ENCODE measurements around the gene RTP3.

The RTP3 gene

DNA sequence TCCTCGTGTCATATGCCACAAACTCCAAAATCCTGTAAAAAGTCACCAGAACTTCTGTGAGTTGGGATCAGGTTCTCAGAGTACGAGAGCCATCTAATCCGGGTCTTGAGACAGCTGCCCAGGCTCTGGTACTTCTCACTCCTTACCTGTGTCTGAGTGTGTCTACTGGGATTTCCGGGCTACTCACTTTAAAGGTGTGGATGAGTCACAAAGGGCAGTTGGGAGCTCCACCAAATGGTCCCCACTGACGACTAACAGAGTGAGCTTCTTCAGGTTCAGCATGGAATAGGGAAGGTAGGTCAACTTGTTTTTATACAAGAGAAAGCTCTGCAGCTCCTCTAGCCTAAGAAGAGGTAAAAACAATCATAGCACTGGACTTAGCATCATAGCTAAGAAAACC lies 29.5 kb downstream of the RTP3 start:
- no peak overlapping the region for H3K4me3 ChIP-seq (ENCODE audit: low read depth, low read length)
- H2AFZ ChIP-seq (ENCODE audit: insufficient read depth, low read length, poor library complexity), result no peak overlapping the region
- DNase-seq, result no peak
- no peak overlapping the region for H3K18ac ChIP-seq (ENCODE audit: low read length)
- no peak overlapping the region for H3K9ac ChIP-seq (ENCODE audit: low read length)
- no peaks in the 10 kb centered on the region for H3K27me3 ChIP-seq (ENCODE audit: insufficient read depth, low read length)
- H2BK12ac ChIP-seq (ENCODE audit: low read length), result no peak overlapping the region
- H3K4me2 ChIP-seq (ENCODE audit: low read length), result no peak overlapping the region
- no peak overlapping the region for H4K12ac ChIP-seq (ENCODE audit: low read depth, low read length)
- H2BK120ac ChIP-seq (ENCODE audit: insufficient read depth, low read length, poor library complexity), result no peak overlapping the region
- no peak overlapping the region for H2AK5ac ChIP-seq (ENCODE audit: low read length)
- no peaks in the 10 kb centered on the region for H3K9me3 ChIP-seq (ENCODE audit: insufficient read depth, low read depth, low read length)
- H3K4me1 ChIP-seq (ENCODE audit: control insufficient read depth in 1 of 2, insufficient read depth in 2 of 2, low read length in 2 of 2), result no peaks in the 10 kb centered on the region
- H4K8ac ChIP-seq (ENCODE audit: low read depth, low read length), result no peak overlapping the region
- no peaks in the 10 kb centered on the region for H3K79me2 ChIP-seq (ENCODE audit: control insufficient read depth, insufficient read depth, low read length, poor library complexity)
- no CpG with 5 or more reads among the region's 5 CpGs for WGBS (ENCODE audit: extremely low coverage, insufficient coverage, insufficient read length)
- no peaks in the 10 kb centered on the region for H3K79me1 ChIP-seq (ENCODE audit: low read length)
- H3K27ac ChIP-seq (ENCODE audit: low read depth, low read length), result no peak overlapping the region
- H4K91ac ChIP-seq (ENCODE audit: low read depth, low read length), result no peak overlapping the region
- no peak overlapping the region for H3K14ac ChIP-seq (ENCODE audit: low read length)
- H3K23ac ChIP-seq (ENCODE audit: low read length), result no peak overlapping the region
- no peak overlapping the region for H2BK5ac ChIP-seq (ENCODE audit: low read depth, low read length, poor library complexity)
- H3K4ac ChIP-seq (ENCODE audit: low read depth, low read length), result no peak overlapping the region
- no peaks in the 10 kb centered on the region for H3K36me3 ChIP-seq (ENCODE audit: control insufficient read depth in 1 of 2, insufficient read depth in 2 of 2, low read length in 2 of 2)

DNA sequence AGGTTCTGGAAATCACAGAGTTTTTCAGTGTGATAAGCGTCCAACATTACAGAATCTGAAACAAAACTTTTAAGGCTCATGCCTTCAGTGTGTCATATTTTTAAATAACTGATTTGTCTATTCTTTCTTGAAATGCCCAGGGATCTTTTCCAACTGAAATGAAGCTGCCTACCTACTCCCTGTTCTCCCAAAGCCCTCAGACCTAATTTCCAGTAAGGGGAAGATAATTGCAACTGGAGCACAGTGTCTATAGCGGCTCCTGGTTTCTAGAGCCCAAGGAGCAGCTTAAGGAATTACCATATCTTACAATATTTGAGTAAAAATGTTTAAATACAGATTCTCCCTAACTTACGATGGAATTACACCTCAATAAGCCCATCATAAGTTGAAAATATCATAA lies 35.3 kb downstream of the RTP3 start:
- no peak overlapping the region for H4K12ac ChIP-seq (ENCODE audit: low read depth, low read length)
- no peak overlapping the region for H3K4me2 ChIP-seq (ENCODE audit: low read length)
- no peak overlapping the region for H2BK5ac ChIP-seq (ENCODE audit: low read depth, low read length, poor library complexity)
- H3K9ac ChIP-seq (ENCODE audit: low read length), result no peak overlapping the region
- no peaks in the 10 kb centered on the region for H3K36me3 ChIP-seq (ENCODE audit: control insufficient read depth in 1 of 2, insufficient read depth in 2 of 2, low read length in 2 of 2)
- no peak overlapping the region for H2BK12ac ChIP-seq (ENCODE audit: low read length)
- H3K9me3 ChIP-seq (ENCODE audit: insufficient read depth, low read depth, low read length), result no peaks in the 10 kb centered on the region
- H2AFZ ChIP-seq (ENCODE audit: insufficient read depth, low read length, poor library complexity), result no peak overlapping the region
- no peak overlapping the region for H4K8ac ChIP-seq (ENCODE audit: low read depth, low read length)
- H2AK5ac ChIP-seq (ENCODE audit: low read length), result no peak overlapping the region
- no peak overlapping the region for H4K91ac ChIP-seq (ENCODE audit: low read depth, low read length)
- H3K79me2 ChIP-seq (ENCODE audit: control insufficient read depth, insufficient read depth, low read length, poor library complexity), result no peaks in the 10 kb centered on the region
- H3K23ac ChIP-seq (ENCODE audit: low read length), result no peak overlapping the region
- H2BK120ac ChIP-seq (ENCODE audit: insufficient read depth, low read length, poor library complexity), result no peak overlapping the region
- H3K27ac ChIP-seq (ENCODE audit: low read depth, low read length), result no peak overlapping the region
- DNase-seq, result no peak
- H3K14ac ChIP-seq (ENCODE audit: low read length), result no peak overlapping the region
- H3K4me1 ChIP-seq (ENCODE audit: control insufficient read depth in 1 of 2, insufficient read depth in 2 of 2, low read length in 2 of 2), result no peaks in the 10 kb centered on the region
- H3K4me3 ChIP-seq (ENCODE audit: low read depth, low read length), result no peak overlapping the region
- H3K27me3 ChIP-seq (ENCODE audit: insufficient read depth, low read length), result no peaks in the 10 kb centered on the region
- no peaks in the 10 kb centered on the region for H3K79me1 ChIP-seq (ENCODE audit: low read length)
- no peak overlapping the region for H3K4ac ChIP-seq (ENCODE audit: low read depth, low read length)
- H3K18ac ChIP-seq (ENCODE audit: low read length), result no peak overlapping the region
- WGBS (ENCODE audit: extremely low coverage, insufficient coverage, insufficient read length), result no CpG with 5 or more reads among the region's 3 CpGs

GRCh38 chr3:46535746-46536145 lies 38.0 kb downstream of the RTP3 start:
- no peak overlapping the region for H2BK120ac ChIP-seq (ENCODE audit: insufficient read depth, low read length, poor library complexity)
- H3K9ac ChIP-seq (ENCODE audit: low read length), result no peak overlapping the region
- H4K91ac ChIP-seq (ENCODE audit: low read depth, low read length), result no peak overlapping the region
- H4K12ac ChIP-seq (ENCODE audit: low read depth, low read length), result no peak overlapping the region
- no peaks in the 10 kb centered on the region for H3K9me3 ChIP-seq (ENCODE audit: insufficient read depth, low read depth, low read length)
- no peaks in the 10 kb centered on the region for H3K79me1 ChIP-seq (ENCODE audit: low read length)
- no peak overlapping the region for H2BK5ac ChIP-seq (ENCODE audit: low read depth, low read length, poor library complexity)
- H3K27ac ChIP-seq (ENCODE audit: low read depth, low read length), result no peak overlapping the region
- no peak overlapping the region for H2BK12ac ChIP-seq (ENCODE audit: low read length)
- peaks cover 0 to 2% of the 10 kb centered on the region in 2 experiments for H3K4me1 ChIP-seq (ENCODE audit: control insufficient read depth in 1 of 2, insufficient read depth in 2 of 2, low read length in 2 of 2)
- no peak overlapping the region for H3K4me2 ChIP-seq (ENCODE audit: low read length)
- no peaks in the 10 kb centered on the region for H3K79me2 ChIP-seq (ENCODE audit: control insufficient read depth, insufficient read depth, low read length, poor library complexity)
- no peak for DNase-seq
- H3K36me3 ChIP-seq (ENCODE audit: control insufficient read depth in 1 of 2, insufficient read depth in 2 of 2, low read length in 2 of 2), result no peaks in the 10 kb centered on the region
- H2AFZ ChIP-seq (ENCODE audit: insufficient read depth, low read length, poor library complexity), result no peak overlapping the region
- H3K14ac ChIP-seq (ENCODE audit: low read length), result no peak overlapping the region
- no peak overlapping the region for H4K8ac ChIP-seq (ENCODE audit: low read depth, low read length)
- H2AK5ac ChIP-seq (ENCODE audit: low read length), result no peak overlapping the region
- H3K4ac ChIP-seq (ENCODE audit: low read depth, low read length), result no peak overlapping the region
- H3K23ac ChIP-seq (ENCODE audit: low read length), result no peak overlapping the region
- no peak overlapping the region for H3K4me3 ChIP-seq (ENCODE audit: low read depth, low read length)
- no peak overlapping the region for H3K18ac ChIP-seq (ENCODE audit: low read length)
- no CpG with 5 or more reads among the region's 5 CpGs for WGBS (ENCODE audit: extremely low coverage, insufficient coverage, insufficient read length)
- no peaks in the 10 kb centered on the region for H3K27me3 ChIP-seq (ENCODE audit: insufficient read depth, low read length)

DNA sequence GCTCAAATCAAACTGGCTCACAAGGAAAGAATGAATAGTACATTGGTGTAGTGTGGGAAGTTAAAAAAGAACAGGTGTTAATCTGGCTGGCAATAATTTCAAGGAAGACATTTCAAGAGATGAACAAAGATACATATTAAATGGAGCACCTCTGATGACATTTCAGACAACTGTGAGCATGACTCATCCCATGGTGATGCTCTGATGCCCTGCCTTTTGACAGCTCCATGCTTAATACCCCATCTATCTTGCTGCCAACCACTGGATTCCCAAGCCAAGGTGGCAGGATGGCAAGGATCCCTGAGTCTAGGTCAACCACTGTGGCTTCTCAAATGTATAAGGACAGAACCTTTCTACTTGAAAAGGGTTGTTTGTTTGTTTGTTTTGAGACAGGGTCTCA lies 39.0 kb downstream of the RTP3 start:
- Histone ChIP-seq H3K4ac (ENCODE audit: low read depth, low read length) (no peak overlapping the region), H4K91ac (ENCODE audit: low read depth, low read length) (no peak overlapping the region), H2AK5ac (ENCODE audit: low read length) (no peak overlapping the region), H3K79me2 (ENCODE audit: control insufficient read depth, insufficient read depth, low read length, poor library complexity) (no peaks in the 10 kb centered on the region), H3K4me1 (ENCODE audit: control insufficient read depth in 1 of 2, insufficient read depth in 2 of 2, low read length in 2 of 2) (peaks cover 0 to 2% of the 10 kb centered on the region in 2 experiments), H3K18ac (ENCODE audit: low read length) (no peak overlapping the region), H2AFZ (ENCODE audit: insufficient read depth, low read length, poor library complexity) (no peak overlapping the region), H3K79me1 (ENCODE audit: low read length) (no peaks in the 10 kb centered on the region), H3K9ac (ENCODE audit: low read length) (no peak overlapping the region), H4K12ac (ENCODE audit: low read depth, low read length) (no peak overlapping the region), H3K27ac (ENCODE audit: low read depth, low read length) (no peak overlapping the region), H3K9me3 (ENCODE audit: insufficient read depth, low read depth, low read length) (no peaks in the 10 kb centered on the region), H2BK12ac (ENCODE audit: low read length) (no peak overlapping the region), H2BK5ac (ENCODE audit: low read depth, low read length, poor library complexity) (no peak overlapping the region), H3K4me2 (ENCODE audit: low read length) (no peak overlapping the region), H3K23ac (ENCODE audit: low read length) (no peak overlapping the region), H2BK120ac (ENCODE audit: insufficient read depth, low read length, poor library complexity) (no peak overlapping the region), H4K8ac (ENCODE audit: low read depth, low read length) (no peak overlapping the region), H3K36me3 (ENCODE audit: control insufficient read depth in 1 of 2, insufficient read depth in 2 of 2, low read length in 2 of 2) (no peaks in the 10 kb centered on the region), H3K27me3 (ENCODE audit: insufficient read depth, low read length) (no peaks in the 10 kb centered on the region), H3K14ac (ENCODE audit: low read length) (no peak overlapping the region), H3K4me3 (ENCODE audit: low read depth, low read length) (no peak overlapping the region)
- DNase-seq, result no peak
